SK-N-SH (cell line): ENCODE measurements around the gene CPA1. TPM values are rescaled to one million over a fixed set of nuclear protein-coding genes. Genes with fewer than 3 reads are reported as not detected.

Experiments
- CTCF ChIA-PET: fragments of 300-600, 350-600 bp; formaldehyde crosslinking; extraction: SDS; loops from one replicate; lab custom pipeline; 2021; lab: Yijun Ruan, JAX
- POLR2A ChIA-PET: fragments of 350-600 bp; sonication (Branson Sonifier 250); formaldehyde crosslinking; extraction: SDS; loops from one replicate; lab custom pipeline; 2020; ENCODE audit warnings: antibody characterized with exemption, inconsistent platforms; lab: Yijun Ruan, JAX
- DNase-seq: peaks from one replicate; pipeline ENCODE4 v3.0.0; 2012
- H2AFZ ChIP-seq: fragments of 200-600 bp; sonication (generic); 2 replicates; pipeline ENCODE4 v1.8.1; 2016; ENCODE audit warnings: antibody characterized with exemption, mild to moderate bottlenecking, low read depth
- H3F3A ChIP-seq: fragments of 200-600 bp; sonication (generic); replicated peaks from 2 replicates; pipeline ENCODE3; 2016; ENCODE audit warnings: antibody characterized with exemption, mild to moderate bottlenecking; ENCODE audit not compliant: insufficient read depth
- H3K27ac ChIP-seq, 2 experiments: fragments of 200-500 bp in 1 of 2; fragments of 200-600 bp in 1 of 2; sonication (Bioruptor generic) in 1 of 2; sonication (generic), shearing (Covaris generic) in 1 of 2; 2 replicates each; pipeline versions ENCODE4 v1.5.1 to v1.6.1; 2014 to 2016; ENCODE audit warnings: low read depth in 2 of 2, inconsistent platforms in 1 of 2, low read length in 1 of 2, mild to moderate bottlenecking in 1 of 2, mixed read lengths in 1 of 2
- H3K27me3 ChIP-seq: fragments of 200-600 bp; sonication (generic), shearing (Covaris generic); 2 replicates; pipeline ENCODE4 v1.6.1; 2016; ENCODE audit warnings: mixed run types; ENCODE audit not compliant: insufficient read depth
- H3K36me3 ChIP-seq, 2 experiments: fragments of 200-500 bp in 1 of 2; fragments of 200-600 bp in 1 of 2; sonication (Bioruptor generic) in 1 of 2; sonication (generic) in 1 of 2; replicated peaks in 1 of 2; 2 replicates each; pipeline versions ENCODE3 to v1.5.1; 2014 to 2016; ENCODE audit warnings: low read length in 1 of 2, mild to moderate bottlenecking in 1 of 2; ENCODE audit not compliant: insufficient read depth in 2 of 2, control insufficient read depth in 1 of 2
- H3K4me1 ChIP-seq, 2 experiments: fragments of 200-500 bp in 1 of 2; fragments of 200-600 bp in 1 of 2; sonication (Bioruptor generic) in 1 of 2; sonication (generic), shearing (Covaris generic) in 1 of 2; 2 replicates each; pipeline versions ENCODE4 v1.5.1 to v1.6.1; 2014 to 2016; ENCODE audit warnings: low read depth in 1 of 2, low read length in 1 of 2, mixed run types in 1 of 2; ENCODE audit not compliant: insufficient read depth in 2 of 2, control insufficient read depth in 1 of 2
- H3K4me2 ChIP-seq: fragments of 200-600 bp; sonication (generic), shearing (Covaris generic); 2 replicates; pipeline ENCODE4 v1.6.1; 2017; ENCODE audit warnings: mixed run types
- H3K4me3 ChIP-seq, 2 experiments: fragments of 200-500 bp in 1 of 2; fragments of 200-600 bp in 1 of 2; sonication (Bioruptor generic) in 1 of 2; sonication (generic), shearing (Covaris generic) in 1 of 2; 2 replicates each; pipeline versions ENCODE4 v1.5.1 to v1.8.1; 2014 to 2016; ENCODE audit warnings: low read depth in 2 of 2, inconsistent platforms in 1 of 2, low read length in 1 of 2, mild to moderate bottlenecking in 1 of 2, mixed read lengths in 1 of 2, moderate library complexity in 1 of 2
- H3K79me2 ChIP-seq: fragments of 200-600 bp; sonication (generic); 2 replicates; pipeline ENCODE4 v1.8.1; 2017; ENCODE audit warnings: mild to moderate bottlenecking; ENCODE audit not compliant: insufficient read depth
- H3K9ac ChIP-seq: fragments of 200-600 bp; sonication (generic); 2 replicates; pipeline ENCODE4 v1.6.1; 2017; ENCODE audit warnings: mixed run types
- H3K9me2 ChIP-seq: fragments of 200-600 bp; sonication (generic); 2 replicates; pipeline ENCODE4 v1.6.1; 2017; ENCODE audit warnings: mixed run types
- H3K9me3 ChIP-seq: fragments of 200-600 bp; sonication (generic); 2 replicates; pipeline ENCODE4 v1.6.1; 2017; ENCODE audit warnings: mixed run types, mild to moderate bottlenecking, moderate library complexity
- H4K20me1 ChIP-seq: fragments of 200-600 bp; sonication (generic); 2 replicates; pipeline ENCODE4 v1.6.1; 2017; ENCODE audit warnings: mild to moderate bottlenecking, mixed run types; ENCODE audit not compliant: insufficient read depth
- ELF1 ChIP-seq: IDR thresholded peaks from 2 replicates; pipeline ENCODE4 v1.4.0; 2012
- EZH2phosphoT487 ChIP-seq: fragments of 200-600 bp; sonication (generic); IDR thresholded peaks from 2 replicates; pipeline ENCODE4 v1.6.1; 2017; ENCODE audit warnings: low read depth, mixed run types, mild to moderate bottlenecking, antibody characterized with exemption, moderate library complexity, borderline replicate concordance
- FOXJ3 ChIP-seq: sonication (generic); formaldehyde crosslinking; IDR thresholded peaks from 2 replicates; pipeline ENCODE4 v1.5.1; 2020; ENCODE audit warnings: mild to moderate bottlenecking, missing genetic modification reagents
- FOXM1 ChIP-seq: IDR thresholded peaks from 2 replicates; pipeline ENCODE4 v1.4.0; 2012; ENCODE audit warnings: low read depth, mild to moderate bottlenecking
- GABPA ChIP-seq: IDR thresholded peaks from 2 replicates; pipeline ENCODE4 v1.4.0; 2012; ENCODE audit warnings: low read depth, mild to moderate bottlenecking
- MXI1 ChIP-seq: IDR thresholded peaks from 2 replicates; pipeline ENCODE4 v1.6.1; 2012; ENCODE audit warnings: mild to moderate bottlenecking, low read depth, low read length, improper control_type of control experiment
- POLR2AphosphoS5 ChIP-seq: IDR thresholded peaks from 2 replicates; pipeline ENCODE4 v1.6.1; 2012; ENCODE audit warnings: low read depth, low read length
- RXRA ChIP-seq: IDR thresholded peaks from 2 replicates; pipeline ENCODE4 v1.4.0; 2012; ENCODE audit warnings: low read depth, mild to moderate bottlenecking, borderline replicate concordance
- SIN3A ChIP-seq: IDR thresholded peaks from 2 replicates; pipeline ENCODE4 v1.6.1; 2012; ENCODE audit warnings: low read depth, mild to moderate bottlenecking, low read length, moderate library complexity, borderline replicate concordance
- TEAD4 ChIP-seq: IDR thresholded peaks from 2 replicates; pipeline ENCODE4 v1.4.0; 2012; ENCODE audit warnings: mild to moderate bottlenecking, borderline replicate concordance; ENCODE audit not compliant: insufficient read depth
- USF1 ChIP-seq: IDR thresholded peaks from 2 replicates; pipeline ENCODE4 v1.4.0; 2012; ENCODE audit warnings: low read depth, borderline replicate concordance
- WGBS: methylation state at CpG from one replicate; pipeline ENCODE4 v1.1.6; 2017; ENCODE audit warnings: low lambda C conversion rate; 5-methylcytosine and 5-hydroxymethylcytosine counted together
- polyA plus RNA-seq, 3 experiments: library from polyadenylated mRNA; depleted of rRNA; stranded (reverse); fragments of >200 nt; gene quantifications; 2 replicates each; pipeline ENCODE4 v1.2.3, GENCODE V29; 2012
- TF ChIP-seq, protein P1 (sequence below): IDR thresholded peaks from 2 replicates; pipeline ENCODE4 v1.4.0; 2012; ENCODE audit warnings: low read depth

CPA1 gene
- polyA plus RNA-seq, 1 of the 3 experiments (the other 2 are of a cell fraction): 0.05 TPM

DNA sequence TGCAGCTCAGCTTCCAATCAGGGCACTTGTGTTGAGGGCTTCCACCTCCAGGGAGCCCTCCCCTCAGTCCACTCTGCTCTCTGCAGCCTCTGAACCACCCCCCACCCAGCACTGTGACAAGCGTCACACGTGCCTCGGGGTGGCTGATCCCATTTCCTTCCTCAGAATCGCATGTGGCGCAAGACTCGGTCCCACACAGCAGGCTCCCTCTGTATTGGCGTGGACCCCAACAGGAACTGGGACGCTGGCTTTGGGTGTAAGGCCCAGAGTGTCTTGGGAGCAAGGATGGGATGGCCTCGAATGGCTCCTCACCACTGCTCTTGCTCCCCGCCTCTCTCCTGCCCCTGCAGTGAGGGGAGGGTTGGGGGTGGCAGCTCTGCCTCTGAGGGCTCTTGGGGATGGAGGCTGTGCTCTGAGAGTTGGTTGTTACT is 4.1 kb downstream of the CPA1 start:
- H2AFZ ChIP-seq: no peak overlapping the region
- H3K9ac ChIP-seq: no peak overlapping the region
- ChIA-PET CTCF (no interaction called here), POLR2A (no interaction called here)
- WGBS: 91% methylated on average over 10 of the region's 10 CpGs
- H3K36me3 ChIP-seq: no peaks in the 10 kb centered on the region
- TF ChIP-seq POLR2AphosphoS5: no peak
- H3K9me3 ChIP-seq: no peaks in the 10 kb centered on the region
- H3K27ac ChIP-seq: no peak overlapping the region
- H3K9me2 ChIP-seq: no peaks in the 10 kb centered on the region
- no peaks in the 10 kb centered on the region for H3K27me3 ChIP-seq
- H3K4me2 ChIP-seq: no peak overlapping the region
- no peaks in the 10 kb centered on the region for H3F3A ChIP-seq
- H3K79me2 ChIP-seq: no peaks in the 10 kb centered on the region
- no peak for DNase-seq
- H3K4me1 ChIP-seq: peaks cover 0 to 18% of the 10 kb centered on the region in 2 experiments; a peak in 1 of 4 replicates
- H3K4me3 ChIP-seq: no peak overlapping the region
- no peaks in the 10 kb centered on the region for H4K20me1 ChIP-seq

GRCh38 chr7:130384841-130385599 is 4.7 kb downstream of the CPA1 start:
- no peaks in the 10 kb centered on the region for H3K36me3 ChIP-seq
- H3K9ac ChIP-seq: no peak overlapping the region
- no peaks in the 10 kb centered on the region for H3K9me3 ChIP-seq
- peaks cover 0 to 12% of the 10 kb centered on the region in 2 experiments; a peak in 1 of 4 replicates for H3K4me1 ChIP-seq
- no peak overlapping the region for H3K27ac ChIP-seq
- H3K27me3 ChIP-seq: no peaks in the 10 kb centered on the region
- CTCF ChIA-PET: interaction anchor here (1.2 kb wide), 1 partner anchor 192 kb away, joined by 3 read pairs; no protein-coding TSS in a partner anchor
- DNase-seq: no peak
- H3K4me2 ChIP-seq: no peak overlapping the region
- no peaks in the 10 kb centered on the region for H3K79me2 ChIP-seq
- no peak overlapping the region for H2AFZ ChIP-seq
- no peak overlapping the region for H3K4me3 ChIP-seq
- POLR2A ChIA-PET: no interaction called here
- H4K20me1 ChIP-seq: no peaks in the 10 kb centered on the region
- WGBS: 95% methylated on average over 10 of the region's 13 CpGs
- no peaks in the 10 kb centered on the region for H3F3A ChIP-seq
- H3K9me2 ChIP-seq: no peaks in the 10 kb centered on the region
- no peak for TF ChIP-seq USF1
- TF ChIP-seq FOXM1: no peak
- TF ChIP-seq, protein P1, sequence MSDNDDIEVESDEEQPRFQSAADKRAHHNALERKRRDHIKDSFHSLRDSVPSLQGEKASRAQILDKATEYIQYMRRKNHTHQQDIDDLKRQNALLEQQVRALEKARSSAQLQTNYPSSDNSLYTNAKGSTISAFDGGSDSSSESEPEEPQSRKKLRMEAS: no peak
- TF ChIP-seq MXI1: no peak
- no peak for TF ChIP-seq POLR2AphosphoS5
- TF ChIP-seq EZH2phosphoT487: no peak
- TF ChIP-seq FOXJ3 (CRISPR knock-in tag): no peak
- no peak for TF ChIP-seq ELF1
- no peak for TF ChIP-seq RXRA
- TF ChIP-seq GABPA: no peak
- no peak for TF ChIP-seq SIN3A
- no peak for TF ChIP-seq TEAD4
